HCT116 (cell line): ENCODE data around the gene KCNH3. TPM values are rescaled to one million over a fixed set of nuclear protein-coding genes. Genes with fewer than 3 reads are reported as not detected.

Experiments
- ATAC-seq: fragments of 200-7000 bp; cut with Tn5 transposase; 2 replicates; pipeline ENCODE4 v1.9.1; 2020; ENCODE audit warnings: mild to moderate bottlenecking, moderate library complexity
- BruUV-seq: library from RNA; stranded (reverse); fragments of 400-500 nt; replicated peaks from 2 replicates; lab custom pipeline; 2021; lab: Mats Ljungman, UMichigan
- CTCF ChIA-PET: fragments of 300-600 bp; sonication (Branson Sonifier 250); formaldehyde crosslinking; loops from one replicate; lab custom pipeline; 2021; ENCODE audit warnings: antibody characterized with exemption; lab: Charles Lee
- POLR2A ChIA-PET: fragments of 300-600, 350-600 bp; sonication (Branson Sonifier 250); formaldehyde crosslinking; loops from one replicate; lab custom pipeline; 2021; ENCODE audit warnings: antibody characterized with exemption; lab: Charles Lee
- RAD21 ChIA-PET, 2 experiments: fragments of 300-600 bp; sonication (Branson Sonifier 250); formaldehyde crosslinking; loops; one replicate each; lab custom pipeline; 2023; ENCODE audit warnings: low total read pairs in 2 of 2; ENCODE audit not compliant: uncharacterized antibody in 2 of 2, unreplicated experiment in 2 of 2, low non-redundant PET in 1 of 2; lab: Charles Lee
- DNase-seq: peaks from one replicate; pipeline ENCODE4 v3.0.0-alpha.2; 2010; ENCODE audit warnings: low read depth, low spot score
- H2AFZ ChIP-seq: fragments of 200-600 bp; shearing (Covaris generic), sonication (generic); 2 replicates; pipeline ENCODE4 v1.6.1; 2017; ENCODE audit warnings: low read depth, mixed run types, mixed read lengths, antibody characterized with exemption, low read length; ENCODE audit not compliant: poor library complexity, severe bottlenecking
- H3K27ac ChIP-seq: 2 replicates; pipeline ENCODE4 v1.5.1; 2012; ENCODE audit warnings: low read depth, low read length
- H3K27me3 ChIP-seq: fragments of 200-600 bp; sonication (generic); 2 replicates; pipeline ENCODE4 v1.6.1; 2016; ENCODE audit warnings: mixed run types, low read length, mixed read lengths; ENCODE audit not compliant: insufficient read depth
- H3K36me3 ChIP-seq, 2 experiments: fragments of 200-500 bp in 1 of 2; fragments of 200-600 bp in 1 of 2; sonication (Bioruptor generic) in 1 of 2; sonication (generic) in 1 of 2; 2 replicates each; pipeline versions ENCODE4 v1.5.1 to v1.6.1; 2014 to 2016; ENCODE audit warnings: low read length in 2 of 2, inconsistent platforms in 1 of 2, mixed read lengths in 1 of 2, mixed run types in 1 of 2; ENCODE audit not compliant: insufficient read depth in 2 of 2, control insufficient read depth in 1 of 2
- H3K4me1 ChIP-seq, 2 experiments: fragments of 200-600 bp in 1 of 2; sonication (generic) in 1 of 2; 2 replicates each; pipeline versions ENCODE4 v1.5.1 to v1.6.1; 2012 to 2017; ENCODE audit warnings: low read length in 2 of 2, inconsistent platforms in 1 of 2, mild to moderate bottlenecking in 1 of 2, mixed read lengths in 1 of 2, mixed run types in 1 of 2, moderate library complexity in 1 of 2; ENCODE audit not compliant: insufficient read depth in 2 of 2, control insufficient read depth in 1 of 2
- H3K4me2 ChIP-seq: fragments of 200-600 bp; sonication (generic); 2 replicates; pipeline ENCODE4 v1.6.1; 2017; ENCODE audit warnings: mixed run types, low read length, mixed read lengths
- H3K4me3 ChIP-seq, 2 experiments: fragments of 200-600 bp in 1 of 2; sonication (generic) in 1 of 2; replicated peaks in 1 of 2; 2 replicates each; pipeline ENCODE4 v1.5.1; 2011 to 2016; ENCODE audit warnings: low read length in 2 of 2, control low read depth in 1 of 2, low read depth in 1 of 2, mild to moderate bottlenecking in 1 of 2, mixed read lengths in 1 of 2, mixed run types in 1 of 2
- H3K79me2 ChIP-seq: fragments of 200-600 bp; sonication (generic); 2 replicates; pipeline ENCODE4 v1.6.1; 2017; ENCODE audit warnings: mild to moderate bottlenecking, mixed run types, low read length, moderate library complexity, mixed read lengths; ENCODE audit not compliant: insufficient read depth
- H3K9ac ChIP-seq: fragments of 200-600 bp; sonication (generic); 2 replicates; pipeline ENCODE4 v1.6.1; 2016; ENCODE audit warnings: low read length, mixed read lengths
- H3K9me2 ChIP-seq: fragments of 200-600 bp; sonication (generic), shearing (Covaris generic); 2 replicates; pipeline ENCODE4 v1.6.1; 2017; ENCODE audit warnings: mixed run types, mild to moderate bottlenecking, moderate library complexity; ENCODE audit not compliant: insufficient read depth
- H3K9me3 ChIP-seq, 2 experiments: fragments of 200-500 bp in 1 of 2; fragments of 200-600 bp in 1 of 2; sonication (Bioruptor generic) in 1 of 2; sonication (generic) in 1 of 2; 2 replicates each; pipeline ENCODE4 v1.6.1; 2014 to 2017; ENCODE audit warnings: low read length in 2 of 2, mixed read lengths in 2 of 2, inconsistent platforms in 1 of 2, low read depth in 1 of 2, mild to moderate bottlenecking in 1 of 2, mixed run types in 1 of 2, moderate library complexity in 1 of 2; ENCODE audit not compliant: control insufficient read depth in 1 of 2, insufficient read depth in 1 of 2
- H4K20me1 ChIP-seq: fragments of 200-600 bp; sonication (generic), shearing (Covaris generic); 2 replicates; pipeline ENCODE4 v1.6.1; 2017; ENCODE audit warnings: mixed run types, mild to moderate bottlenecking, moderate library complexity; ENCODE audit not compliant: insufficient read depth
- ELF1 ChIP-seq: IDR thresholded peaks from 2 replicates; pipeline ENCODE4 v1.6.1; 2012; ENCODE audit warnings: low read depth, borderline replicate concordance
- EZH2 ChIP-seq: fragments of 200-600 bp; sonication (generic); IDR thresholded peaks from 2 replicates; pipeline ENCODE4 v1.6.1; 2017; ENCODE audit warnings: antibody characterized with exemption, mixed run types
- EZH2phosphoT487 ChIP-seq: fragments of 200-600 bp; IDR thresholded peaks from 2 replicates; pipeline ENCODE4 v1.6.1; 2018; ENCODE audit warnings: antibody characterized with exemption, borderline replicate concordance
- REST ChIP-seq: IDR thresholded peaks from 2 replicates; pipeline ENCODE4 v1.6.1; 2012; ENCODE audit warnings: low read depth
- intact Hi-C: fragments of 100-400 bp; cut with micrococcal nuclease; formaldehyde crosslinking; loops from 2 replicates; pipeline ENCODE4 v1.10.0; 2022
- total RNA-seq: library from RNA; stranded (reverse); gene quantifications from one replicate; pipeline ENCODE4 v1.2.1, GENCODE V29; 2021; ENCODE audit not compliant: unreplicated experiment

KCNH3 gene
- total RNA-seq, 1 experiment from 2014 or later: 35.3 TPM

- no peak for ATAC-seq
- Histone ChIP-seq H3K4me3 (no peak overlapping the region), H3K27me3 (no peaks in the 10 kb centered on the region), H3K9me3 (no peaks in the 10 kb centered on the region), H3K79me2 (no peaks in the 10 kb centered on the region; the same call in none of the 2 replicates), H3K9ac (no peak overlapping the region), H3K36me3 (peaks cover 0 to 3% of the 10 kb centered on the region in 2 experiments; a peak in 2 of 4 replicates), H4K20me1 (no peaks in the 10 kb centered on the region), H3K27ac (no peak overlapping the region), H2AFZ (no peak overlapping the region), H3K9me2 (no peaks in the 10 kb centered on the region), H3K4me1 (peaks cover 7 to 11% of the 10 kb centered on the region in 2 experiments; a peak in 3 of 4 replicates), H3K4me2 (no peak overlapping the region)
- intact Hi-C loops: no loop called here
- BruUV-seq: no TSS peak
- RAD21 ChIA-PET: no interaction called here
- POLR2A ChIA-PET: no interaction called here
- TF ChIP-seq REST (no peak), EZH2phosphoT487 (no peak), ELF1 (no peak), EZH2 (no peak)
- DNase-seq: no peak
- CTCF ChIA-PET: interaction anchor here (0.7 to 1.6 kb wide), 3 partner anchors 219 to 230 kb away, joined by 3 to 4 read pairs (median 3); no protein-coding TSS in a partner anchor
Measured at GRCh38 chr12:49577589-49578315, 38.9 kb downstream of the KCNH3 start.
